ENCODE data around the gene S1PR3.

S1PR3 gene

GRCh38 chr9:88960632-88961031 is 30.6 kb upstream of the S1PR3 start:
- H3K36me3 ChIP-seq (ENCODE audit: insufficient read depth, low read length), result no peaks in the 10 kb centered on the region; the same call in 1 of the 2 replicates
- no peak overlapping the region for H3K4me3 ChIP-seq (ENCODE audit: low read depth, low read length, poor library complexity, severe bottlenecking)
- no peaks in the 10 kb centered on the region for H3K9me2 ChIP-seq (ENCODE audit: low read depth, low read length)
- TF ChIP-seq, protein P1, sequence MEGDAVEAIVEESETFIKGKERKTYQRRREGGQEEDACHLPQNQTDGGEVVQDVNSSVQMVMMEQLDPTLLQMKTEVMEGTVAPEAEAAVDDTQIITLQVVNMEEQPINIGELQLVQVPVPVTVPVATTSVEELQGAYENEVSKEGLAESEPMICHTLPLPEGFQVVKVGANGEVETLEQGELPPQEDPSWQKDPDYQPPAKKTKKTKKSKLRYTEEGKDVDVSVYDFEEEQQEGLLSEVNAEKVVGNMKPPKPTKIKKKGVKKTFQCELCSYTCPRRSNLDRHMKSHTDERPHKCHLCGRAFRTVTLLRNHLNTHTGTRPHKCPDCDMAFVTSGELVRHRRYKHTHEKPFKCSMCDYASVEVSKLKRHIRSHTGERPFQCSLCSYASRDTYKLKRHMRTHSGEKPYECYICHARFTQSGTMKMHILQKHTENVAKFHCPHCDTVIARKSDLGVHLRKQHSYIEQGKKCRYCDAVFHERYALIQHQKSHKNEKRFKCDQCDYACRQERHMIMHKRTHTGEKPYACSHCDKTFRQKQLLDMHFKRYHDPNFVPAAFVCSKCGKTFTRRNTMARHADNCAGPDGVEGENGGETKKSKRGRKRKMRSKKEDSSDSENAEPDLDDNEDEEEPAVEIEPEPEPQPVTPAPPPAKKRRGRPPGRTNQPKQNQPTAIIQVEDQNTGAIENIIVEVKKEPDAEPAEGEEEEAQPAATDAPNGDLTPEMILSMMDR (IDR thresholded peaks at IDR 0.05; ENCODE audit: low read length), result no peak
- TF ChIP-seq EZH2 (IDR thresholded peaks at IDR 0.05; ENCODE audit: borderline replicate concordance, low read length), result no peak
- no peak overlapping the region for H2AFZ ChIP-seq (ENCODE audit: low read length)
- H3K27me3 ChIP-seq (ENCODE audit: insufficient read depth, low read length), result no peaks in the 10 kb centered on the region; the same call in 1 of the 2 replicates
- no peak overlapping the region for H3K4me2 ChIP-seq (ENCODE audit: low read length)
- no peaks in the 10 kb centered on the region for H3F3A ChIP-seq (ENCODE audit: insufficient read depth, low read length)
- no peak overlapping the region for H3K27ac ChIP-seq (ENCODE audit: low read depth, low read length, poor library complexity, severe bottlenecking)
- no peaks in the 10 kb centered on the region for H4K20me1 ChIP-seq (ENCODE audit: insufficient read depth, low read length)
- H3K9me3 ChIP-seq (ENCODE audit: low read length), result no peaks in the 10 kb centered on the region
- H3K79me2 ChIP-seq (ENCODE audit: insufficient read depth, low read length), result no peaks in the 10 kb centered on the region
- H3K4me1 ChIP-seq (ENCODE audit: insufficient read depth, low read length, severe bottlenecking), result peaks cover 13% of the 10 kb centered on the region
- H3K9ac ChIP-seq (ENCODE audit: low read length), result no peak overlapping the region

DNA sequence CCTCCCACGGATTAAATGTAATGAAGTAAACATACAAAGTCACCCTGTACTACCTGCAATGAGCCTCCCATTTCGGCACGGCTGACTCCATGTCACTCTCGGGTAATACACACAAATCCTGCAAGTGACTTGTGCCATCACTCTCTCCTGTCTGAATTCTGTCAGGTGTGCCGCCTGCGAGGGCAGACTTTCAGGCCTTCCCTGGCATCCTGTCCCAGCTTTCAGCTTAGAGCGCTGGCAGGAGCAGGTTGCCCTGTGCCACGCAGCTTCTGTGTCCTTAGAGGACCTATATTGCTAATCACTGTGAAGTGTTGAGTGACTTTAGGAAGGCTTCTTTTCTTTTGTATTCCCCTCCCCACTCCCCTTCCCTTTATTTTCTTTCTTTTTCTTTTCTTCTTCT is 25.8 kb upstream of the S1PR3 start:
- no peaks in the 10 kb centered on the region for H4K20me1 ChIP-seq (ENCODE audit: insufficient read depth, low read length)
- no peak overlapping the region for H3K27ac ChIP-seq (ENCODE audit: low read depth, low read length, poor library complexity, severe bottlenecking)
- no peak for TF ChIP-seq EZH2 (IDR thresholded peaks at IDR 0.05; ENCODE audit: borderline replicate concordance, low read length)
- TF ChIP-seq, protein P1 (IDR thresholded peaks at IDR 0.05; ENCODE audit: low read length), result no peak
- no peak overlapping the region for H3K4me3 ChIP-seq (ENCODE audit: low read depth, low read length, poor library complexity, severe bottlenecking)
- H3K4me2 ChIP-seq (ENCODE audit: low read length), result no peak overlapping the region
- H3K36me3 ChIP-seq (ENCODE audit: insufficient read depth, low read length), result no peaks in the 10 kb centered on the region; the same call in 1 of the 2 replicates
- H3K9ac ChIP-seq (ENCODE audit: low read length), result no peak overlapping the region
- no peaks in the 10 kb centered on the region for H3K79me2 ChIP-seq (ENCODE audit: insufficient read depth, low read length)
- no peaks in the 10 kb centered on the region; the same call in 1 of the 2 replicates for H3K27me3 ChIP-seq (ENCODE audit: insufficient read depth, low read length)
- H2AFZ ChIP-seq (ENCODE audit: low read length), result no peak overlapping the region
- H3F3A ChIP-seq (ENCODE audit: insufficient read depth, low read length), result no peaks in the 10 kb centered on the region
- H3K9me2 ChIP-seq (ENCODE audit: low read depth, low read length), result no peaks in the 10 kb centered on the region
- H3K4me1 ChIP-seq (ENCODE audit: insufficient read depth, low read length, severe bottlenecking), result no peaks in the 10 kb centered on the region
- H3K9me3 ChIP-seq (ENCODE audit: low read length), result no peaks in the 10 kb centered on the region

DNA sequence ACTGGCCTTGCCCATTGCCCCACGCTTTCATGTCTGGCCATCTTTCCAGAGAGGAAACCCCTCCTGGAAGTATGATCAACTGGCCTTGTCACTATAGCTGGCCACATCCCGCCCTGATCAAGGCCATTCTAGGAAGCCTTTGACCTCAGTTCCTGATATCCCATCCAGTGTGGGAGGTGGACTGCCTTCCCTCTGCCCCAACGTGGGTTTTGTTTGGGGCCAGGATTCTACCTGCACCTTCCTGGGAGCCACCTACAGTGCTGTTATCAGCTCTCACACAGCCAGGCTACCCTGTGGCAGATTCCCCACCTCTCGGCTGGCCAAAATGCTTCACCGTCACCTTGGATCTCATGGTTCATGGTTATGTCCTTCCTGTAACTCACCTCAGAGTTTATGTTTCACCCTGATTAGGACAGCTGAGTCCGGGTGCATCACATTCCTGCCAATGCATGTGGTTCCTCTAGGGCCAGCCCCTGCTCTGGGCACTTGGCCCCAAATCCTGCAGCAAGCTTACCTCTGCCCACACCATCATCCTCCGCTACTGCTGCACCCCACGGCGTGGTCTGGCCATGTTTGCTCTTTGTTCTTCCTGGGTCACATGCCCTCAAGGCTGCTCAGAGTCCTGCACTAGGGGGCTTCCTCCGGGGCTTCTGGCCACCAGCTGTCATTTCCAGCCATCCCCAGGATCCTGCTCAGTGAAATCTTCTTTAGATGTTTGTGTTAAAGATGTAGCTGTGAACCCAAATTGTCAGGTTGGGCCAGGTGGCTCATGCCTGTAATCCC is 24.2 kb upstream of the S1PR3 start:
- Histone ChIP-seq H3K9me2 (ENCODE audit: low read depth, low read length) (no peaks in the 10 kb centered on the region), H3K36me3 (ENCODE audit: insufficient read depth, low read length) (no peaks in the 10 kb centered on the region; the same call in 1 of the 2 replicates), H2AFZ (ENCODE audit: low read length) (no peak overlapping the region), H4K20me1 (ENCODE audit: insufficient read depth, low read length) (no peaks in the 10 kb centered on the region), H3K79me2 (ENCODE audit: insufficient read depth, low read length) (no peaks in the 10 kb centered on the region), H3F3A (ENCODE audit: insufficient read depth, low read length) (no peaks in the 10 kb centered on the region), H3K27ac (ENCODE audit: low read depth, low read length, poor library complexity, severe bottlenecking) (no peak overlapping the region), H3K4me3 (ENCODE audit: low read depth, low read length, poor library complexity, severe bottlenecking) (no peak overlapping the region), H3K4me2 (ENCODE audit: low read length) (no peak overlapping the region), H3K9me3 (ENCODE audit: low read length) (no peaks in the 10 kb centered on the region), H3K4me1 (ENCODE audit: insufficient read depth, low read length, severe bottlenecking) (no peaks in the 10 kb centered on the region), H3K9ac (ENCODE audit: low read length) (no peak overlapping the region), H3K27me3 (ENCODE audit: insufficient read depth, low read length) (no peaks in the 10 kb centered on the region)
- TF ChIP-seq, protein P1 (IDR thresholded peaks at IDR 0.05; ENCODE audit: low read length), result no peak
- TF ChIP-seq EZH2 (IDR thresholded peaks at IDR 0.05; ENCODE audit: borderline replicate concordance, low read length), result no peak

All from OCI-LY1 (cell line).